Measurements from ENCODE around the gene RFC4.
A peak's percentile ranks its signal among the peaks of the same experiment; 100 is the strongest.
"Not testable (repeated sequence)": the region's sequence is repeated elsewhere in the genome, so short reads cannot be mapped to it uniquely, and the experiment has no call there.

RFC4 gene, protein sequence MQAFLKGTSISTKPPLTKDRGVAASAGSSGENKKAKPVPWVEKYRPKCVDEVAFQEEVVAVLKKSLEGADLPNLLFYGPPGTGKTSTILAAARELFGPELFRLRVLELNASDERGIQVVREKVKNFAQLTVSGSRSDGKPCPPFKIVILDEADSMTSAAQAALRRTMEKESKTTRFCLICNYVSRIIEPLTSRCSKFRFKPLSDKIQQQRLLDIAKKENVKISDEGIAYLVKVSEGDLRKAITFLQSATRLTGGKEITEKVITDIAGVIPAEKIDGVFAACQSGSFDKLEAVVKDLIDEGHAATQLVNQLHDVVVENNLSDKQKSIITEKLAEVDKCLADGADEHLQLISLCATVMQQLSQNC

DNA sequence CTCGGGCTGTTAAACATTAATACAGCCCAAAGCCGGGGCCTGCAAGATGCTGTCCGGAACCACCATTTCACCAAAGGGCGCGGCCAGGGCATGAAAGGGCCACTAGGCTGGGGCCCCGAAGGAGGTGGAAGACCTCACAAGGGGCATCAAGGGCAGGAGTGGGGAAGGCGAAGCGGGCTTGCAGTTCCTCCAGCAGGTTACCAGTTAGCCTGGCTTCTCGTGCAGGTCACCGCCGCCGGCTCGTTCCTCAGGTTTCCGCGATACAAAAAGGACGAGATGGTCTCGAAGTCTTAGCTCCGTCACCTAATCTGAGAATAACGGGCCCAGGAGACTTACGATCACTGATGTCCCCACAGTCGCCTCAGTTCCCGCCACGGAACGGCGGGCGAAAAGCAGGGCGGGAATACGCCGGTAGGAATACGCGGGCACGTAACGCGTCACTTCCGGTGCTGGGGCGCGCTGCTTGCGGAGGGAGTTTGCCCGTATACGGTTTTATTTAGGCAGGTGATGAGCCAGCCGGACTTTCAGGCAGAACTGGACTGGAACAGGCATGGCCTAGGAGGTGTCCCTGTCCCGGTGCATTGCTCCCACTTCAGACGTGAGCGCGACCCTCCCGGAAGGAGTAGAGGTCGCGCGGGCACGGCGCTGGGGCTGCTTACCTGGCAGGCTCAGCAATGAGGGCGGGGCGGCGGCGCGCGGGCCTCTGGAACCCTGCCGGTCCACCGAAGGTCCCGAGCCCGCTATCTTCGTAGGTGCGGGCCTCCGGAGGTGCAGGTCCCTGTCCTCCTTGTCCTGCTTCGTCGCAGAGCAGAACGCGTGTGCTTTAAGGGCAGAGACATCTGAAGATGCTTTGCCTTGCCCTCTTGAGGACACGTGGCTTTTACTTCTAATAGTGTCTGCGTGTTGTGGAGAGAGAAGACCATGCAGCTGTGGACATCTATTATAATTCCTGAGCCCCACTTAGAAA, at the start of gene RFC4:
Gene RFC4, minus strand, starts transcription at position 394 of the 967 bp plus-strand sequence. CDS start 1,769 bp downstream, outside the sequence.
- DNase-seq (ENCODE audit: low read depth in 2 of 2) = peak; percentile 72 to 74

DNA sequence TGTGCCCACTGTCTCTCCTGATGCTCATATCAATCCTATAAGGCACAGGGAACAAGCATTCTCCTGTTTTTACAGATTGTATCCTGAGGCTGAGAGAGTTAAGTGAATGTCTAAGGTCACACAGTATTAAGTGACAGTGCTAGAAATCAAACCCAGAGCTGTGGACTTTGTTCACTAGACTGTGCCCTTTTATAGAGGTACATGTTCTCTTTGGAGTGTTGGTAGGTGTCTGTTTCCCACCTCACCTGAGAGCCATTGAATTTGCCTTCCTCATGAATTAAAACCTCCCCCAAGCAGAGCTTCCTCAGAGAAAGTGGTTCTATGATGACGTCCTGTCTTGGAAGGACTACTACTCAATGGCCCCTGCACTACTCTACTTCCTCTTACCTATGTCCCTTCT, 48.7 kb upstream of the RFC4 start:
- DNase-seq (ENCODE audit: low read depth in 2 of 2) = no peak

DNA sequence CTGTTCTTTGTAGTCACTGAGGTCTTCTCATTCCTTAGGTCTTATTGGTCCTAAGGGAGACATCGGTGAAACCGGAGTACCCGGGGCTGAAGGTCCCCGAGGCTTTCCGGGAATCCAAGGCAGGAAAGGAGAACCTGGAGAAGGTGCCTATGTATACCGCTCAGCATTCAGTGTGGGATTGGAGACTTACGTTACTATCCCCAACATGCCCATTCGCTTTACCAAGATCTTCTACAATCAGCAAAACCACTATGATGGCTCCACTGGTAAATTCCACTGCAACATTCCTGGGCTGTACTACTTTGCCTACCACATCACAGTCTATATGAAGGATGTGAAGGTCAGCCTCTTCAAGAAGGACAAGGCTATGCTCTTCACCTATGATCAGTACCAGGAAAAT, 47.9 kb upstream of the RFC4 start:
- no peak for DNase-seq (ENCODE audit: low read depth in 2 of 2)

- DNase-seq (ENCODE audit: low read depth in 2 of 2) = no peak
These were observed 46.7 kb upstream of the RFC4 start for GRCh38 chr3:186852994-186853393.

- not testable (repeated sequence) for DNase-seq (ENCODE audit: low read depth in 2 of 2)
These were observed 45.6 kb upstream of the RFC4 start for GRCh38 chr3:186851835-186852234.

DNA sequence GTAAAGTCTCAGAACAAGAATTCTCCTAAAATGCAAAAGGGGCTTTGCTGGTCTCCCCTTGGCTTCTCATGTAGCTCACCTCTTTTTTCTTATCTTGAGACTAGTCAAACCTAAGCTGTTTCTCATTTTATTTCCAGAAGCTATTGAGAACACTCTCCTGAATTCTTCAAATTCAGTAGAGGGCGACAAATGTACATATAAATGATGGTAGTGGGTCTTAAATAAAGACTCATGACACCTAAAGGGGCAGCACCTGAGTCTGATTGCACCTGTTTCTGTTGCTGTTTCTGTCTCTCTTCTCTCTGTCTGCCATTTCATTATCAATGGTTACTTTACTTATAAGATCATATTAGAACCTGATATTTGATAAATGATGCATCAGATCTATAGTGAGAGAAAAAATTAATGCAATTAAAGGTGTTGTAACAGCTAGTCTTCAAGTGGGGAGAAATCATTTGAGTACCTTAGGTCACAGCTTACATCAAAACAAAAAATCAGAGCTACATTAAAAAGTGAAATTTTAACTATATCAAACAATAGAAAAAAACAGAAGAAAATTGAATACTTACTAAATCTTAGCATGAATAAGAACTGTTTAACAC, 43.2 kb upstream of the RFC4 start:
- no peak for DNase-seq (ENCODE audit: low read depth in 2 of 2)

DNA sequence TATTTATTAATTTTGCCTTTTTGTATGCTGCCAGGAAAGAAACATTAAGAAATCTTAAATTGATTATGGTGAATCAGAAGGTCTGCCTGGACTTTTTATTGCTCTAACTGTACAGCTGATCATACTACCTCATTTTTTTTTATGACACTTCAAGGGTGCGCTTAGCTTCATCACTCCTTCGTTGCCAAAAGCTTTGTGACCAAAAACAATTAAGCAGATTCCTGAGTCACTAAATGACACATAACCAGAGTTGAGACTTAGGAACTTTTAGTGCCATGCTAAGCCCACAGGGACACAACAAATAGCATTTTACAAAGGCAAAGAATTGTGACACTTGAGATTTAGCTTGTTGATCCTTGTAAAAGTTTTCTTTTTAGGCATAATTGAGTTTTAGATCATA, 41.2 kb upstream of the RFC4 start:
- no peak for DNase-seq (ENCODE audit: low read depth in 2 of 2)

DNA sequence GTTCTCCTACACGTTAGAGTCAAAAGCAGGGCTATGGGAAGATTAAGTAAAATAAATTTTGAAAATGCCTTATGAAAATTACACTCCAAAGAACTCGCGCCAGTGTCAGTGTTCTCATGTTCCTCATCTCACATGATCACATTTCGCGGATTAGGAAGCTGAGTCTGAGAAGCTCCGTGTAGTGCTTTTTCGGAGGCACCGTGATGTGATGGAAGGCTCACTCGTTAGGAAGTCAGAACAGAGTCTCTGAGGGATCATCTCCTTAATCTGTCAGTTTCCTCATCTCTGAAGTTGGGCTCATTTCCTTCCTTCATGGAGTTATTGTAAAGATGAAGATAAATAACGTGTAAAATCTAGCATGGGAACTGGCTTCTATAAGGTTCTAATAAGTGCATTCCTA, 39.5 kb upstream of the RFC4 start:
- DNase-seq (ENCODE audit: low read depth in 2 of 2) = no peak

- no peak for DNase-seq (ENCODE audit: low read depth in 2 of 2)
These were observed 38.6 kb upstream of the RFC4 start for GRCh38 chr3:186844908-186845307.

GRCh38 chr3:186843039-186843432, 36.8 kb upstream of the RFC4 start:
- DNase-seq (ENCODE audit: low read depth in 2 of 2) = no peak

DNA sequence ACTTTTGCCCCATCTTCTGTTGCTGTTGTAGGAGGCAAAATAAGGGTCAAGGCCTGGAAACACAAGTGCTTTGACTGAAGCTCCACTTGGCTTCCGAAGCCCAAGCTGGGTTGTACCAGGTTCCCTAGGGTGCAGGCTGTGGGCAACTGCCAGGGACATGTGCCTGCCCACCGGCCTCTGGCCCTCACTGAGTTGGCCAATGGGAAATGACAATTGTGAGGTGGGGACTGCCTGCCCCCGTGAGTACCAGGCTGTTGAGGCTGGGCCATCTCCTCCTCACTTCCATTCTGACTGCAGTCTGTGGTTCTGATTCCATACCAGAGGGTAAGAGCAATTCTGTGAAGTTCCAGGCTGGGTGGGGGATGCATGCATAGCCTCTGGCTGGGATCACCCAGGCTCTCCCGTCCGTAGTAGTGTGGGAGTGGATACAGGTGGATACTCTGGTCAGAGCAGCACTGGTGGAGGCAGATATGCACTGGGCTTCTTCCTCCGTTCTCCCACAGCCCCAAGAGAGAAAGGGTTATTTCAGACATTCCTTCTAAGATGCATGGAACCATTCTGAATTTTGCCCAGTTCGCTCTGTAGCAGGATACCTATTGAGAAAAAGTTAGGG, 36.2 kb upstream of the RFC4 start, which contains the start of gene ADIPOQ:
Gene ADIPOQ, plus strand, starts transcription at position 285 of the 613 bp plus-strand sequence. CDS start 10,349 bp downstream, outside the sequence.
- DNase-seq (ENCODE audit: low read depth in 2 of 2) = no peak

DNA sequence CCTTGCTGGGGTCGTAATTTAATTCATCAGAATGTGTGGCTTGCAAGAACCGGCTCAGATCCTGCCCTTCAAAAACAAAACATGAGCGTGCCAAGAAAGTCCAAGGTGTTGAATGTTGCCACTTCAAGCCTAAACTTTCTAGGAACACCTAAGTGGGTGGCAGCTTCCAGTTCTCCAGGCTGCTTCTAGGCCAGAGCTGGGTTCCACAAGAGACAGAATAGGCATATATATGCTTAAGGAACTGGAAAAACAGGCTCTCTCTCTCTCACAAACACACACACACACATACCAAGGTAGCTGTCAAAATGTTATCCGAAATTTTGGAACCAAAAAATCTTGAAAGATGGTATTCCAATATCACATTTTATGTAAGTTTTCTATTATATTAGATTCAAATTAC, 35.3 kb upstream of the RFC4 start:
- no peak for DNase-seq (ENCODE audit: low read depth in 2 of 2)

DNA sequence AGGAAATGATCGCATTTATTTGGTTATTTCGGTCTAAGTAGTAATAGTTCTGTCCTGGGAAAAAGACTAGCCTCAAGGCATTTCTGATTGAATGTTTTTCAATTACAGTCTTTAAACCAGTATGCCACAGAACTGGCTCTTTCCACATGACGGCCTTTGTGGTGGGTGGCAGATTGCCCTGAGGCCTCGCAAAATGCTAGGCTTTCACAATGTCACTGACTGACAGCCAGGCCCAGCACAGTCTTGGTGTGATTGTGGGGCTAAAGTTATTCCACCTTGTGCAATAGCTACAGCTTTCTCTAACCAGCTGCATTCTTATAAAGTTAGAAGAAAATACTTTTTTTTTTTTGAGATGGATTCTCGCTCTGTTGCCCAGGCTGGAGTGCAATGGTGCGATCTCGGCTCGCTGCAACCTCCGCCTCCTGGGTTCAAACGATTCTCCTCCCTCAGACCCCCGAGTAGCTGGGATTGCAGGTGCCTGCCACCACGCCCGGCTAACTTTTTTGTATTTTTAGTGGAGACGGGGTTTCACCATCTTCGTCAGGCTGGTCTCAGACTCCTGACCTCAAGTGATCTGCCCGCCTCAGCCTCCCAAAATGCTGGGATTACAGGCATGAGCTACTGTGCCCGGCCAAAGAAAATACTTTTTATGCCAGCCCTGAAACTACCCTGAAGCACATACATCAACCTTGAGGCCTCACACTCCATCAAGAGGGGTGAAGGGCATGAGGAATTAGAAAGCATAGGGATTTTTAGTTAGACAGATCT, 33.8 kb upstream of the RFC4 start:
- DNase-seq (ENCODE audit: low read depth in 2 of 2) = no peak

DNA sequence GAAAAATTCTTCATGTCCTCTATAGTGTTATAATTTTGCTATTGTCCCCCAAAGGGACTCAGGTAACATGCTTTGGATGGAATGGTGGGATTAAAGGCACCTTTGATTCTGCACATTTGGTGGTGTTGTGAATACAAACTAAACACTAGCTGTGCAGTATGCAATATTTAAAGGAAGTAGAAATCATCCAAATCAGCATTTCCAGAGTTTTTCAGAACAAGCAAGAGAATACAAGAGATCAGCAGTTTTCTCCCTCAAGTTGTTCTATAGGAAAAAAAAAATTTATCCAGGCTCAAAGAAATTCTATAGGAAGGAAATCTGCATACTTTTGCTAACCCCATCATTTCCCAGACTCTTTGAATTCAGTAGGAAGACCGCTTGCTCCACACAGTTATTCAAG, 26.0 kb upstream of the RFC4 start:
- DNase-seq (ENCODE audit: low read depth in 2 of 2) = no peak

- no peak for DNase-seq (ENCODE audit: low read depth in 2 of 2)
These were observed 25.5 kb upstream of the RFC4 start for GRCh38 chr3:186831798-186832197.

DNA sequence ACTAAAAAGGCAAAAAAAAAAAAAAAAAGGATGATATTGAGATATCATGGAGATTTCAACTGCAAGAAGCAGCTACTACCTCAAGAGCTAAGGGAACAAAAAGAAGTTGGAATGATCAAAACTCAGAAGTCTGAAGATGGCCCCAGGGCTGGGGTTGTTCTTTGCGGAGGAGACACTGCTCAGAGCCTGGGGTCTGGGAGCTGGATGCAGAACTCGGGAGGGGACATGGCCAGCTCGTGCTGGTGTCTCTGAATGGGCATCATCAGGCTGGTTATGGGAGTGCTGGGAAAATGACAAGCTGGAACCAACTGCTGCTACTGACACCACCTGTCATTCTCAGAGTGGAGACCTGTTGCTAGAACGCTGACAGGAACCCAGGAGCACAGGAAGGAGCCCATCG, 22.1 kb upstream of the RFC4 start:
- no peak for DNase-seq (ENCODE audit: low read depth in 2 of 2)

DNA sequence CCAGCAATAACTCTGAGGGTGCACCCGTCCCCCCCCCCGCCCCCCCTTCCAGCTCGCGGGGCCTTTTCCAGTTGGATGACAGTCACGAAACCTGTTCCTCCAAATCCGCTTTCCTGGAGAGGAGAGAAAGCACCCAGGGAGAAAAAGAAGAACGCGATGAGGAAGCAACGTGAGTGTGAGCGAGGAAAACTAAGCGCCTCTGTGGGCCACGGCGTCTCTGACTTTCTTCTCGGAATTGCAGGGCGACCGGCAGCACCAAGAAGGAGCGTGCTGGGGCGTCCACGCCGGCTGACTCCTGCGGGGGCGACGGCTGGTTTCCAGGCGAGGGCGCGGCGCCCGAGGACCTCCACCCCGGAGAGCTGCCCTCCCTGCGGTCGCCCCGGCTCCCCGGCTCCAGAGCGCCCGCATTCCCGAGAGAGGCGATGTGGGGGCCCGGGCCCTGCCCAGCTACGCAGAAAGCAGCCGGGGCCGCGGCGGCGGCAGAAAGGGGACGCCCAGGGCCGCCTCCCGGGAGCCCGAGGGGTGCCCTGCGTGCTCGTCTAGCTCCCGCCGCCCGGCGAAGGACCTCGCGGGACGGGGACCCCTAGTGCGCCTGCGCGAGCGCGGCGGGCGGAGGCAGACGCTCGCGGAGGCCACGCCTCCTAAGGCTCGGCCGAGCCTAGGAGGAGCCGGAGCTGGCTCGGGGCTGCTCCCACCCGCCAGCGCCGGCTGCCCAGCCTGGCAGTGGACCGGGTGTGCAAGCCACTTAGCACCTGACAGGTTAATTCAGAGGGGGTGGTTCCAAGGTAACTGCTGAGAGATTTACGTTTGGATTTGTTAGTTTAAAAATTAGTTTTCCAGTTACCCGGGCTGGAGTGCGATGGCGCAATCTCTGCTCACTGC, 20.9 kb upstream of the RFC4 start:
- peak; percentile 59 to 62 for DNase-seq (ENCODE audit: low read depth in 2 of 2)

- no peak for DNase-seq (ENCODE audit: low read depth in 2 of 2)
These were observed 20.2 kb upstream of the RFC4 start for GRCh38 chr3:186826410-186826975.

GRCh38 chr3:186825872-186826409, 19.7 kb upstream of the RFC4 start:
- no peak for DNase-seq (ENCODE audit: low read depth in 2 of 2)

All from stimulated activated CD8-positive, alpha-beta memory T cell treated with anti-CD3 and anti-CD28 coated beads, Interleukin-7, amount 100 ng/mL, for 1 hour (primary cell).